Stimulated activated naive CD8-positive, alpha-beta T cell treated with anti-CD3 and anti-CD28 coated beads, Interleukin-15, Interleukin-2, amounts not matched to agents 100 ng/mL and 50 ng/mL, for 24 hours (primary cell): ENCODE results near the gene POLR3E.
"Not testable (repeated sequence)": the region's sequence is repeated elsewhere in the genome, so short reads cannot be mapped to it uniquely, and the experiment has no call there.

Experiments
- H3K27ac Mint-ChIP-seq: one replicate; pipeline ENCODE4 v1.8.0; 2021; ENCODE audit warnings: mild to moderate bottlenecking, mixed read lengths
- H3K27me3 Mint-ChIP-seq: one replicate; pipeline ENCODE4 v1.8.0; 2021; ENCODE audit warnings: mixed read lengths
- H3K36me3 Mint-ChIP-seq: one replicate; pipeline ENCODE4 v1.8.0; 2021; ENCODE audit warnings: low read depth, mixed read lengths
- H3K4me1 Mint-ChIP-seq: one replicate; pipeline ENCODE4 v1.8.0; 2021; ENCODE audit warnings: low read depth, mixed read lengths
- H3K4me3 Mint-ChIP-seq: one replicate; pipeline ENCODE4 v1.8.0; 2021; ENCODE audit warnings: mild to moderate bottlenecking, mixed read lengths
- H3K9me3 Mint-ChIP-seq: one replicate; pipeline ENCODE4 v1.8.0; 2021; ENCODE audit warnings: mixed read lengths

Gene POLR3E

DNA sequence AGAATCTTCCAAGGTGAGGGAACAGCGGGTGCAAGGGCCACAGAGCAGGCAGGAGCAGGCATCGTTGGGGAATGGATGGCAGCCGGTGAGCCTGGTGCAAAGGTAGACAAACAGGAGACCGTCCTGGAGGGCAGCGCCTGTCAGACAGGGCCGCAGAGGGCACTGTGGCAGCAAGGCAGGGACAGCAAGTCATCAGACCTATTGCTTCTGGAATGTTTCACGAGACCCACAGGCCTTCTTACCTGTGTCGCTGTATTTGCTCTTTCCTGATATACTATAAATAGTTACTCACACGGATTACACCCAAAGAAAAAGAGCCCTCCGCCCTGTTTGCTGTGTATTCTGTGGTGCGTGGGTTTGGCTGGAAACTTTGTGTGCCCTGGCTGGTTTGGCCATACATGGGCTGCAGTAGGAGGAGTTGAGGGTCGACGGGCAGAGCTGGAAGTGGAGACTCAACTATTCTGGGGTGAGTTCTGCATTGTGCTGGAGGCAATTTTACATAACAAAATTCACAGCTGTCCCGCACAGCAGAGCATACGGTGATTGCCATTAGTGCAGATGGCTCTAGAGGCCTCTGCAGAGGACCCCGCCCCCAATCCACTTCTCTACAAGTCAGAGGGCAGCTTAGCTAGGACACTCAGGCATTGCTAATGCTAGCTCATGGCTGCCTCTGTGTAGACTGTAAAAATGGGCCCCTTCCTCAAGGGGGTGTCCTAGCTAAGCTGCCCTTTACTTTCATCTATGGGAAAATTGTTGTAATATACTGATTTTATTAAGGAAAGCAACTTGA, 18.6 kb upstream of the POLR3E start:
- no peaks in the 10 kb centered on the region for H3K4me1 Mint-ChIP-seq
- no peaks in the 10 kb centered on the region for H3K27me3 Mint-ChIP-seq
- H3K9me3 Mint-ChIP-seq: no peaks in the 10 kb centered on the region
- no peak overlapping the region for H3K27ac Mint-ChIP-seq
- peaks cover 32% of the 10 kb centered on the region for H3K36me3 Mint-ChIP-seq
- no peak overlapping the region for H3K4me3 Mint-ChIP-seq

DNA sequence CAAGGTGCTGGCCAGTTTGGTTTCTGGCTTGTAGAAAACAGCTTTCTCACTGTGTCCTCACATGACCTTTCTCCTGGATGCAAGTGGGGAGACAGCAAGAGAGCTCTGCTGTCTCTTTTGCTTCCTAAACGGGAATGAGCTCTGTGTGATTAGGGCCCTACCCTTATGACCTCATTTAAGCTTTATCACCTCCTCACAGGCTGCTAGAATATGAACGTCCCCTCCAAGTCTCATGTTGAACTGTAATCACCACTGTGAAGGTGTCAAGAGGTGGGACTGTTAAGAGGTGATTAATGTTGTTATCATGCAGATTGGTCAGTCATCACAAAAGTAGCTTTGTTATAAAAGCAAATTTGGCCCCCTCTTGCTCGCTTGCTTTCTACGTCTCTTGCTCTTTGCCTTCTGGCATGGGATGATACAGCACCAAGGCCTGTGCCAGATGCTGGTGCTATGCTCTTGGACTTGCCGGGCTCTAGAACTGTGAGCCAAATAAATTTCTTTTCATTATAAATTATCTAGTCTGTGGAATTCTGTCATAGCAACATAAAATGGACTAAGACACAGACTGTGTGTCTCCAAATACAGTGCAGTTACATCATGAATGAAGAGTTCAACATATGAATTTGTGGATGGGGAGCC, 14.8 kb upstream of the POLR3E start:
- H3K4me1 Mint-ChIP-seq: no peaks in the 10 kb centered on the region
- no peaks in the 10 kb centered on the region for H3K9me3 Mint-ChIP-seq
- no peak overlapping the region for H3K27ac Mint-ChIP-seq
- peaks cover 45% of the 10 kb centered on the region for H3K36me3 Mint-ChIP-seq
- no peak overlapping the region for H3K4me3 Mint-ChIP-seq
- H3K27me3 Mint-ChIP-seq: no peaks in the 10 kb centered on the region

DNA sequence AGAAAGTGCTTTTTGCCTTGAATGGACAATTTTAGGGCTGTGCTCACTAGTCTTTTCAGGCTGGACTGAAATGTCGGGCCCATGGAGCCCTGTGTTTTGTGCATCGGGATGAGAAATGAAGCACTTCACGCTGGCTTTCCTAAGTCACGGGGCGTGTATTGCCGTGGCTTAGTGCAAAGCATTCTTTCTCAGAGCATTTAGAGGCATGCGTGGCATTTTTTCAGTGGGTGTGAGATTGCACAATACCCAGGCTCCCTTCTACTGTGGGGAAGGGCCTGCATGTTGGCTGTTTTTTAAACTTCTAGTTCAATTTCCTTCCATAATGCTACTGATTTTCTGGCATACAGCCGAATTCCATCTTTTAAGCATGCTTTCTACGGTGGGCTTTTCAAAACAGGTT, 12.6 kb upstream of the POLR3E start:
- Mint-ChIP-seq H3K4me3 (no peak overlapping the region), H3K27me3 (no peaks in the 10 kb centered on the region), H3K27ac (peak overlapping the region; percentile 36)

DNA sequence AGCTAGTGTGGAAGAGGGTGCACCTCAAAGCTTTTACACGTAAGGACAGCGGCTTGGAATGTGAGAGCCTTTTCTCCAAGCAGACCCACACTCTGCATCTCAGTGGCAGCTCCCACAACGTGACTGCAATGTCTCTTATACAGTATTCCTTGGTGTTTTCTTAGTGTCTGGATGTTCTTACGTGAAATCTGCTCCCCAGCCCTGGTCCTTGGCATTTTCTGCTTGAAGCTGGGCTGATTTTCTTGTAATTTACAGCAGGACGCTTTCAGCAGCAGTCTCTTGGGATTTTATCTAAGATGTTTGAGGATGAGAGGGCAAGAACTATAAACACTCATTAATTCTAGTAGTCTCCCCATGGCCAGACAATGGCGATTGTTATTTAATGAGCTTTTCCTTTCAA, 12.1 kb upstream of the POLR3E start:
- H3K9me3 Mint-ChIP-seq: no peaks in the 10 kb centered on the region
- no peaks in the 10 kb centered on the region for H3K27me3 Mint-ChIP-seq
- no peaks in the 10 kb centered on the region for H3K4me1 Mint-ChIP-seq
- H3K27ac Mint-ChIP-seq: no peak overlapping the region
- peaks cover 33% of the 10 kb centered on the region for H3K36me3 Mint-ChIP-seq
- H3K4me3 Mint-ChIP-seq: no peak overlapping the region

More for the DNA sequence above, 12.6 kb upstream of the POLR3E start:
- H3K36me3 Mint-ChIP-seq: peaks cover 37% of the 10 kb centered on the region
- H3K4me1 Mint-ChIP-seq: no peaks in the 10 kb centered on the region
- no peaks in the 10 kb centered on the region for H3K9me3 Mint-ChIP-seq

DNA sequence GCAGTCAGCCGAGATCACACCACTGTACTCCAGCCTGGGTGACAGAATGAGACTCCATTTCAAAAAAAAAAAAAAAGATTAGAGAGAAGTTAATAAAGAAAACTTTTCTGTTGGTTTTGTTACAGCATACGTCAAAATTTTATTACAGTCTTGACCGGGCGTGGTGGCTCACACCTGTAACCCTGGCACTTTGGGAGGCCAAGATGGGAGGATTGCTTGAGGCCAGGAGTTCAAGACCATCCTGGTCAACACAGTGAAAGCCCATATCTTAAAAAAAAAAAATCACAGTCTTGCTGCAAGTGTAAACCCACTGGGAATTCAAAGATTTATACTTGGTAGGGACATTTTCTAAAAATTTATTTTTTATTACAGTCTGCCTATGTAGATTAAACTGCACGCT, 6.2 kb upstream of the POLR3E start:
- Mint-ChIP-seq H3K4me3 (no peak overlapping the region), H3K9me3 (no peaks in the 10 kb centered on the region), H3K36me3 (no peaks in the 10 kb centered on the region), H3K27me3 (no peaks in the 10 kb centered on the region), H3K4me1 (peaks cover under 1% of the 10 kb centered on the region), H3K27ac (no peak overlapping the region)

DNA sequence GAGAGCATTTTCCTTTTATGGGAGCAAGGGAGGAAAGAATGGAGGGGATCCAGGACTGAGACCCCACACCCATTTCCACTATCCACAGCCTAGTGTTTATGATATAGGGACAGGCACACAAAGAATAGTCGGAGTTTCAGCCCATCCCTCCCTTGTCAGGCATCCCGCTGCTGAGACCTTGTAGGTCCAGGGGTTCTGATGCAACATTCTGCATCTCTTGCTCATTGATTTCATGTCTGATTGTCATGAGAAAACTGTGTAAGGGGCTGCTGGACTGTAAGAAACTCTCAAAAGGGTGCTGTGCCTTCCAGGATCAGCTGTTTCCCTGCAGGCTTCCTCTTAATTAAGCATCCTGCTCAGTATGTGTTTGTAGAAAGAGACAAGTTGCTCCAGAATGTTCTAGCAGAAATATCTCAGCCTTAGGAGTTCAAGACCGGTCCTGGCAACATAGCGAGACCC, 5.3 kb upstream of the POLR3E start:
- Mint-ChIP-seq H3K27me3 (no peaks in the 10 kb centered on the region), H3K4me1 (peaks cover 8% of the 10 kb centered on the region), H3K36me3 (no peaks in the 10 kb centered on the region), H3K27ac (no peak overlapping the region), H3K4me3 (no peak overlapping the region), H3K9me3 (no peaks in the 10 kb centered on the region)

DNA sequence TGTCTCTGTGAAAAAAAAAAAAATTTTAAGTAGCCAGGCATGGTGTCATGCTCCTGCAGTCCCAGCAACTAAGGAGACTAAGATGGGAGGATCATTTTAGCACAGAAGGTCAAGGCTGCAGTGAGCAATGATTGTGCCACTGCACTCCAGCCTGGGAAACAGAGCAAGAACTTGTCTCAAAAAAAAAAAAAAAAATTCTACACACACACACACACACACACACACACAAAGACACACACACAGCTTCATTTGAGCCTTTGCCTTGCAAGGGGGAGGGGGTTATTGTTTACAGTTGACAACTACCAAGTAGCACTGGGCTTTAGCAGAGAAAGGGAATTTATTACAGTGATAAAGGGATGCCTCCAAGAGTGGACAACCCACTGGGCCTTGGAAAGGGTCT, 4.9 kb upstream of the POLR3E start:
- no peaks in the 10 kb centered on the region for H3K9me3 Mint-ChIP-seq
- H3K27ac Mint-ChIP-seq: no peak overlapping the region
- peaks cover 9% of the 10 kb centered on the region for H3K4me1 Mint-ChIP-seq
- H3K27me3 Mint-ChIP-seq: no peaks in the 10 kb centered on the region
- H3K36me3 Mint-ChIP-seq: no peaks in the 10 kb centered on the region
- no peak overlapping the region for H3K4me3 Mint-ChIP-seq

DNA sequence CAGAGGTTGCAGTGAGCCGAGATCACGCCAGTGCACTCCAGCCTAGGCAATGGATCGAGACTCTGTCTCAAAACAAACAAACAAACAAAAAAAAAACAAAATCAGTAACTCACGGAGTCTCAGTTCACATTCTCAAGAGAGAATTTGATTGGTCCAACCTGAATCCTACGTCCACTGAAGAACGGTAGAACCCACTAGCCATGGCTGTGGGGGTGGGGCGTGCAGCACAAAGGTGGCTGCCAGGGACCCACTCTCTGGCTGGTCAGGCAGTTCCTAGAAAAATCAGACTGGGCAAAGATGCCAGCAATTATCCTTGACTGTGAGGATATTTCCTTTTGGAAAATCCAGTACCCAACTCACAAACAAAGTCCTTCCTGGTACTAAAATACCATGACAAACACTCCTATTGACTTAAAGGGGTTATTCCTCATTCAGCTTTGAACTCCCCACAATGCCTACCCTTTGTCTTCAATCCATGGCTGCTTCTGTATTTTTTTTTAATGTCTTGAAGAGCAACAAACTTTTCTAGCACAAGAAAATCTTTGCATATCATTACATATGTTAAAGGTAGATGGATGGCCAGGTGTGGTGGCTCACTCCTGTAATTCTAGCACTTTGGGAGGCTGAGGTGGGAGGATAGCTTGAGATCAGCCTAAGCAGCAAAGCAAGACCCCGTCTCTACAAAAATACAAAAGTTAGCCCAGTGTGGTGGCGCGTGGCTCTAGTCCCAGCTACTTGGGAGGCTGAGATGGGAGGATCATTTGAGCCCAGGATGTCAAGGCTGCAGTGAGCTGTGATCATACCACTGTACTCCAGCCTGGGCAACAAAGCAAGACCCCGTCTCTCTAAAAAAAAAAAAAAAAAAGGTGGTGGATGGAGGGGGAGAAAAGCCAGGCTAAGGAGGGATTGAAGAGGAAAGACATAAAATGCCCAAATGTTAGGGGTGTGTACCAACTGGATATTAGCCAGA, 3.8 kb upstream of the POLR3E start:
- no peak overlapping the region for H3K27ac Mint-ChIP-seq
- H3K4me3 Mint-ChIP-seq: no peak overlapping the region
- no peaks in the 10 kb centered on the region for H3K9me3 Mint-ChIP-seq
- H3K4me1 Mint-ChIP-seq: peaks cover 14% of the 10 kb centered on the region
- peaks cover 9% of the 10 kb centered on the region for H3K36me3 Mint-ChIP-seq
- no peaks in the 10 kb centered on the region for H3K27me3 Mint-ChIP-seq

DNA sequence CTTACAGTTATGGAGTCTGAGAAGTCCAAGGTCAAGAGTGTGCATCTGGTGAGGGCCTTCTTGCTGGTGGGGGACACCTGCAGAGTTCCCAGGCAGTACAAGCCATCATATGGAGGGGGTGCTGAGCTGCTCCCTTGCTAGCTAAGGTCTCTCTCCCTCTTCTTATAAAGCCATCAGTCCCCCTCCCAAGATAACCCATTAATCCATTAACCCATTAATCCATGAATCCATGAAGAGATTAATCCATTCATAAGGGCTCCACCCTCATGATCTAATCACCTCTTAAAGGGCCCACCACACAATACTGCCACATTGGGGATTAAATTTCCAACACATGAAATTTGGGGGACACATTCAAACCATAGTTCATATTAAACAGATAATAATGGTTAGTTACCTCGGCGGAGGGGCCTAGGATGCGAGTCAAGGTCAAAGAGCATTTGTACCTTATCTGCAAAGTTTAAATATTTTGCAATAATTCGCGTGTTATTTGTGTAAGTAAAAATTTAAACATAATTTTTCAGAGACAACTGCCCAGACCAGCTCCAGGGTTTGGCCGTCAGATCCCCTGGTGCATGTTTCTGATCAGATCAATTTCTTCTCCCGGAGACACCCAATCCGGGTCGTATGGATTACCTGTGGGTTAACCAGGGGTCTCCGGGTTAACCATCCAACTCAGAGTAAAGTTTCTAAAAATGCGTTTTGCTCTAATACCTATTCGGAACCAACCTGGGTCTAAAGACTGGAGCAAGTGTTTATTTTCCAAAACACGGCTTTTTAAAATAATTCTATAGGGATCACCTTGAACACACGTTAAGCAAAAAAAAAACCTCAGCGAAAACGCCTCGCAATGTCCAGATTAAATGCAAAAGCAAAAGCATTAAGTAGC, 740 bp upstream of the POLR3E start:
- Mint-ChIP-seq H3K9me3 (no peaks in the 10 kb centered on the region), H3K4me3 (peak overlapping the region; percentile 97), H3K27ac (peak overlapping the region; percentile 98), H3K27me3 (no peaks in the 10 kb centered on the region), H3K4me1 (peaks cover 42% of the 10 kb centered on the region), H3K36me3 (peaks cover 34% of the 10 kb centered on the region)

DNA sequence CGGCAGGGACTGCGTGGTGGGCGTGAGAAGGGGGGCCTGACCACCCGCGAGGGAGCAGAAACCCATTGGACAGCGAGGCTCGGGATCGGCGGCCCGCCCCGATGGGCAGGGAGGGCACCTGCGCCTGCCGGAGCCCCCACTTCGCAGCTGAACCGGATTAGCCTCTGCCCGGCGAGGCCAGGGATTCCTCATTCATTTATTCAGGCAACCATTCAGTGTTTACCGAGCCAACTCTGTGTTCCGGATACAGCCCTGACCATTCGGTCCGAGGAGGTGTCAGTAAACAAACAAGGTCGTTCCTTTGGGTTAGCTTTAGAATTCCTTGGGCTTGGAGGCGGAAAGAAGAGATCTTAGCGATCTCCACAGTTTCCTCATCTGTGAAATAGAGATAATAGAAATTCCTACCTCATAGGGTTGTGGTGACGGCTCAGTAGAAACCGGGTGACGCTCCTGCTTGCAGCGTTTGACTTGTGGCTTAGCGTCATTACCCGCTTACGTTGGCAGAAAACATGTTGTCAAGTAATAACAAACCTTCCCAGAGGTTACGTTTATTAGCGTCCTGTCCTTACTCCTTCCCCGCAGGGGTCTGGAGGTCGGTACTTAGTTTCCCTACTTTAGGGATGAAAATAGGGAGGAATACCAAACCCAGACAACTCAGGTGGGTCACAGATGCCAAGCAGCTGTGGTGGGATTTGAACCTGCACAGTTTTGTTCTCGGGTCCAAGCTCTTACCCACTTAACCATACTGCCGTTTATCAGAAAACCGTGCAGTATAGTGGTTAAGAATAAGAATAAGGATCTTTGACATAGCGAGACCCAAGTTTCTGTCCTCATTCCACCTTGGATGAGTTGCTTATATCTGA, 893 bp downstream of the POLR3E start:
- Mint-ChIP-seq H3K27ac (peak overlapping the region; percentile 98), H3K9me3 (no peaks in the 10 kb centered on the region), H3K27me3 (no peaks in the 10 kb centered on the region), H3K4me1 (peaks cover 45% of the 10 kb centered on the region), H3K4me3 (peak overlapping the region; percentile 97), H3K36me3 (peaks cover 47% of the 10 kb centered on the region)

DNA sequence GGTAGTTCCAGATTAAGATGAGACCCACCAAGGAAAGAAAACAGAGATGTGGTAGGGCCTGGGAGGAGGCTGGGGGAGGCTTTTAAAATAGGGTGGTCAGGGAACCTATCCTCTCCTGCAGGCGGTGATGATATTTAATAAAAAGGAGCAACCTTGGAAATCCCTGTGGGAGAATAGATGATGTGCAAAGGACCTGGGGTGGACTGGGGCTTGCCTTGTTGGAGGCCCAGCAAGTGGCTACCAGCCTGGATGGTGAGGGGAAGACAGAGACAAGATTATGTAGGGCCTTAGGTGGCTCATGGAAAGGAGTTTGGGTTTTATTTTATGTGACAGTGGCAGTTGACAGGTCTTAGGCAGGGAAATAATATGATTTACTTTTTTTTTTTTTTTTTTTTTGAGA, 1.8 kb downstream of the POLR3E start:
- no peaks in the 10 kb centered on the region for H3K27me3 Mint-ChIP-seq
- H3K27ac Mint-ChIP-seq: peak overlapping the region; percentile 98
- peak overlapping the region; percentile 97 for H3K4me3 Mint-ChIP-seq
- H3K36me3 Mint-ChIP-seq: peaks cover 52% of the 10 kb centered on the region
- peaks cover 45% of the 10 kb centered on the region for H3K4me1 Mint-ChIP-seq
- H3K9me3 Mint-ChIP-seq: no peaks in the 10 kb centered on the region

DNA sequence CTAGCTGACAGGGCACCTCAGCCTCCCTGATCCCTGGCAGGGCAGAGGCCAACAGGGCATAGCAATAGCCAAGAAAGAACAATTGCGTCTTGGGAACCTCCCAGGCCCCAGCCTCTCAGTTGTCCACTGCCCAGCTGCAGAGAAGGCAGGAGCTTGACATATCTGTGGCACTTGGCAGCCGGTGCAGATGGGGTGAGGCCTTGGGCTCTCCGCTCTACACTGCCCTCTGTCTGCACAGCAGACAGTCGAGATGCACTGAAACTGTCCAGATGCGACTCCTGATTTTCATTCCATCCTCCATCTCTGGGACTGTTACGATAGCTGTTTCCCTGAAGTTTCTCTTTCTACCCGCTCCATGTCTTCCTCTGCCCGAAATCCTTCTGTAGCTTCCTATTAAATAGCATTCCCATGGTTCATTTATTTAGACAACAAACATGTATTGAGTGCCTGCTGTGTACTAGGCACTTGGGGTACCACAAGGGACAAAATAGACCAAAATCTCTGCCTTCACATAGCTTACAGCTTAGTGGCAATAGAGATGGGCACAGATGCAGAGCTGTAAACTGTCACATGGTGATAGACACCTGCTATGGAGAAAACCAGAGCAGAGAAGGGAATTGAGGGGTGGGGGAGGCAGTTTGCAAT, 3.3 kb downstream of the POLR3E start:
- H3K4me1 Mint-ChIP-seq: peaks cover 45% of the 10 kb centered on the region
- H3K27ac Mint-ChIP-seq: no peak overlapping the region
- H3K36me3 Mint-ChIP-seq: peaks cover 62% of the 10 kb centered on the region
- H3K27me3 Mint-ChIP-seq: no peaks in the 10 kb centered on the region
- H3K9me3 Mint-ChIP-seq: no peaks in the 10 kb centered on the region
- H3K4me3 Mint-ChIP-seq: peak overlapping the region; percentile 54

DNA sequence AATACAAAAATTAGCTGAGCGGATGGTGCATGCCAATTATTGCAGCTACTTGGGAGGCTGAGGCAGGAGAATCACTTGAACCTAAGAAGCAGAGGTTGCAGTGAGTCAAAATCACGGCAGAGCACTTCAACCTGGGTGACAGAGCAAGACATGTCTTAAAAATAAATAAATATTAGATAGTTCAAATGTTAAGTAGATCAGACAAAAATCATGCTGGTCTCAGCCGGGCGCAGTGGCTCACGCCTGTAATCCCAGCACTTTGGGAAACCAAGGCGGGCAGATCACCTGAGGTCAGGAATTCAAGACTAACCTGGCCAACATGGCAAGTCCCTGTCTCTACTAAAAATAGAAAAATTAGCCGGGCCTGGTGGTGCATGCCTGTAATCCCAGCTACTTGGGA, 4.2 kb downstream of the POLR3E start:
- H3K4me3 Mint-ChIP-seq, H3K27ac Mint-ChIP-seq, H3K27me3 Mint-ChIP-seq, H3K9me3 Mint-ChIP-seq: not testable (repeated sequence)
- H3K36me3 Mint-ChIP-seq: peaks cover 69% of the 10 kb centered on the region
- H3K4me1 Mint-ChIP-seq: peaks cover 41% of the 10 kb centered on the region
